Hepatocyte (in vitro differentiated cells): ENCODE measurements around the gene MAP4. TPM values are rescaled to one million over a fixed set of nuclear protein-coding genes. Genes with fewer than 3 reads are reported as not detected.
"Not testable (repeated sequence)": the region's sequence is repeated elsewhere in the genome, so short reads cannot be mapped to it uniquely, and the experiment has no call there.

Experiments
- DNase-seq: peaks from one replicate; pipeline ENCODE4 v3.0.0-alpha.2; 2016; ENCODE audit warnings: low spot score
- H2AFZ ChIP-seq: fragments of 200-600 bp; sonication (generic); 2 replicates; pipeline ENCODE4 v1.6.0; 2016; ENCODE audit warnings: antibody characterized with exemption, mild to moderate bottlenecking
- H3K27ac ChIP-seq: fragments of 200-600 bp; sonication (generic); 2 replicates; pipeline ENCODE4 v1.5.1; 2016; ENCODE audit warnings: mild to moderate bottlenecking
- H3K27me3 ChIP-seq: fragments of 200-600 bp; sonication (generic); 2 replicates; pipeline ENCODE4 v1.6.1; 2016
- H3K36me3 ChIP-seq: fragments of 200-600 bp; sonication (generic); replicated peaks from 2 replicates; pipeline ENCODE4 v1.5.1; 2016; ENCODE audit warnings: low read depth; ENCODE audit not compliant: insufficient read depth
- H3K4me1 ChIP-seq: fragments of 200-600 bp; sonication (generic); 2 replicates; pipeline ENCODE4 v1.5.1; 2016; ENCODE audit warnings: mild to moderate bottlenecking, moderate library complexity; ENCODE audit not compliant: insufficient read depth
- H3K4me2 ChIP-seq: fragments of 200-600 bp; sonication (generic); 2 replicates; pipeline ENCODE4 v1.6.0; 2016
- H3K4me3 ChIP-seq: fragments of 200-600 bp; sonication (generic); 2 replicates; pipeline ENCODE4 v1.5.1; 2016; ENCODE audit warnings: mild to moderate bottlenecking
- H3K79me2 ChIP-seq: fragments of 200-600 bp; sonication (generic); 2 replicates; pipeline ENCODE4 v1.6.0; 2017; ENCODE audit warnings: mild to moderate bottlenecking
- H3K9me2 ChIP-seq: fragments of 200-600 bp; sonication (generic); replicated peaks from 2 replicates; pipeline ENCODE4 v1.6.0; 2017; ENCODE audit warnings: mild to moderate bottlenecking; ENCODE audit not compliant: insufficient read depth
- H3K9me3 ChIP-seq: fragments of 200-600 bp; sonication (generic); 2 replicates; pipeline ENCODE4 v1.5.1; 2016; ENCODE audit warnings: low read depth, mild to moderate bottlenecking
- H4K20me1 ChIP-seq: fragments of 200-600 bp; sonication (generic); 2 replicates; pipeline ENCODE4 v1.6.0; 2016; ENCODE audit warnings: mild to moderate bottlenecking; ENCODE audit not compliant: insufficient read depth, poor library complexity, severe bottlenecking
- EZH2 ChIP-seq: fragments of 200-600 bp; sonication (generic); IDR thresholded peaks from 2 replicates; pipeline ENCODE4 v1.6.1; 2016; ENCODE audit warnings: antibody characterized with exemption, mild to moderate bottlenecking, borderline replicate concordance
- EZH2phosphoT487 ChIP-seq: fragments of 200-600 bp; sonication (generic); IDR thresholded peaks from one replicate; pipeline ENCODE4 v1.6.1; 2018; ENCODE audit warnings: antibody characterized with exemption, mild to moderate bottlenecking, low read depth, moderate library complexity; ENCODE audit not compliant: unreplicated experiment, severe bottlenecking
- WGBS: methylation state at CpG from one replicate; pipeline ENCODE4 v1.1.6; 2016; ENCODE audit warnings: low lambda C conversion rate; ENCODE audit errors: missing lambda C conversion rate; 5-methylcytosine and 5-hydroxymethylcytosine counted together
- polyA plus RNA-seq: library from polyadenylated mRNA; unstranded; fragments of >200 nt; fragmentation: Nextera tagmentation; extraction: Ambion mirVana; gene quantifications from 2 replicates; pipeline ENCODE4 v1.2.1, GENCODE V29; 2016
- total RNA-seq: library from RNA; depleted of rRNA; stranded (reverse); fragments of >200 nt; gene quantifications from 2 replicates; pipeline ENCODE4 v1.2.3, GENCODE V29; 2014
- TF ChIP-seq, protein P1 (sequence below): fragments of 200-600 bp; sonication (generic); IDR thresholded peaks from 2 replicates; pipeline ENCODE4 v1.5.1; 2016; ENCODE audit warnings: antibody characterized with exemption, mild to moderate bottlenecking; ENCODE audit not compliant: poor library complexity

Gene MAP4
- total and polyA plus RNA-seq, 2 experiments from 2014 or later = 85.5 to 91.3 TPM

DNA sequence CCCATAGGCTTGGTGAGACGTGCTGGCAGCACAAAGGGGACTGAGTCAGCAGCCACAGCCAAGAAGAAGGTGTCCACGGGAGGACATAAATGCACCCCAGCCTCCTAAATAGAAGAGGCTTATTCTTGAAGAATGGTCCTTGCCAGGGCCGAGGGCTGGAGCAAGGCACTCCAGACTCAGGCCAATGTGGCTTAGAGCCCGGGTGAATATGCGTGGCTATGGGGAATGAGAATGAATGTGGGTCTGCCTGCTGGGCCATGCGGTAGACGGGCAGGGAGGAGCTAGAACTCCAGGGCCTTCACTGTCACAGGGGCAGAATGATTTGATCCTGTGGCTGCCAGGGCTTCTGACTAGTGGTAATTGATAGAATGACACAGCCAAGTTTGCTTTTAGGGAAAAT lies 179.2 kb downstream of the MAP4 start:
- Histone ChIP-seq H4K20me1 (no peaks in the 10 kb centered on the region), H3K9me2 (no peaks in the 10 kb centered on the region), H3K4me1 (no peaks in the 10 kb centered on the region), H3K4me2 (no peak overlapping the region), H3K36me3 (no peaks in the 10 kb centered on the region), H3K27me3 (no peaks in the 10 kb centered on the region), H3K79me2 (no peaks in the 10 kb centered on the region), H2AFZ (no peak overlapping the region), H3K4me3 (no peak overlapping the region), H3K27ac (no peak overlapping the region), H3K9me3 (no peaks in the 10 kb centered on the region)
- TF ChIP-seq EZH2phosphoT487 = no peak
- TF ChIP-seq, protein P1, sequence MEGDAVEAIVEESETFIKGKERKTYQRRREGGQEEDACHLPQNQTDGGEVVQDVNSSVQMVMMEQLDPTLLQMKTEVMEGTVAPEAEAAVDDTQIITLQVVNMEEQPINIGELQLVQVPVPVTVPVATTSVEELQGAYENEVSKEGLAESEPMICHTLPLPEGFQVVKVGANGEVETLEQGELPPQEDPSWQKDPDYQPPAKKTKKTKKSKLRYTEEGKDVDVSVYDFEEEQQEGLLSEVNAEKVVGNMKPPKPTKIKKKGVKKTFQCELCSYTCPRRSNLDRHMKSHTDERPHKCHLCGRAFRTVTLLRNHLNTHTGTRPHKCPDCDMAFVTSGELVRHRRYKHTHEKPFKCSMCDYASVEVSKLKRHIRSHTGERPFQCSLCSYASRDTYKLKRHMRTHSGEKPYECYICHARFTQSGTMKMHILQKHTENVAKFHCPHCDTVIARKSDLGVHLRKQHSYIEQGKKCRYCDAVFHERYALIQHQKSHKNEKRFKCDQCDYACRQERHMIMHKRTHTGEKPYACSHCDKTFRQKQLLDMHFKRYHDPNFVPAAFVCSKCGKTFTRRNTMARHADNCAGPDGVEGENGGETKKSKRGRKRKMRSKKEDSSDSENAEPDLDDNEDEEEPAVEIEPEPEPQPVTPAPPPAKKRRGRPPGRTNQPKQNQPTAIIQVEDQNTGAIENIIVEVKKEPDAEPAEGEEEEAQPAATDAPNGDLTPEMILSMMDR = no peak
- TF ChIP-seq EZH2 = no peak
- 91% methylated on average over 7 of the region's 7 CpGs for WGBS
- no peak for DNase-seq

DNA sequence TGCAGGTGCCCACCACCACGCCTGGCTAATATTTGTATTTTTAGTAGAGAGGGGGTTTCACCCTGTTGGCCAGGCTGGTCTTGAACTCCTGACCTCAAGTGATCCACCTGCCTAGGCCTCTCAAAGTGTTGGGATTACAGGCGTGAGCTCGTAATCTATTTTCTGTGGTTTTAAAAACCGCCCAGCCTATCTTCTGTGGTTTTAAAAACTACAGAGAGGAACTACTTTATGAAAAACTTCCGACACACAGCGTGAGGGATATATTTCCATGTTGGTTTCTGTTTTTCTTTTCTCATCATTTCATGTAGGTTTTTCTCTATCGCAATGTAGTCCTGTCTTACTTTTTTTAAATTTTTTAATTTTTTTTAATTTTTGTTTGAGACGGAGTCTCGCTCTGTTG lies 186.7 kb downstream of the MAP4 start:
- H3K79me2 ChIP-seq = peaks cover 33% of the 10 kb centered on the region
- not testable (repeated sequence) for H3K27ac ChIP-seq, H3K9me2 ChIP-seq, DNase-seq, H3K4me2 ChIP-seq, H4K20me1 ChIP-seq, H3K4me3 ChIP-seq, H2AFZ ChIP-seq, H3K27me3 ChIP-seq, H3K36me3 ChIP-seq, H3K9me3 ChIP-seq, H3K4me1 ChIP-seq
- 96% methylated on average over 9 of the region's 9 CpGs for WGBS

DNA sequence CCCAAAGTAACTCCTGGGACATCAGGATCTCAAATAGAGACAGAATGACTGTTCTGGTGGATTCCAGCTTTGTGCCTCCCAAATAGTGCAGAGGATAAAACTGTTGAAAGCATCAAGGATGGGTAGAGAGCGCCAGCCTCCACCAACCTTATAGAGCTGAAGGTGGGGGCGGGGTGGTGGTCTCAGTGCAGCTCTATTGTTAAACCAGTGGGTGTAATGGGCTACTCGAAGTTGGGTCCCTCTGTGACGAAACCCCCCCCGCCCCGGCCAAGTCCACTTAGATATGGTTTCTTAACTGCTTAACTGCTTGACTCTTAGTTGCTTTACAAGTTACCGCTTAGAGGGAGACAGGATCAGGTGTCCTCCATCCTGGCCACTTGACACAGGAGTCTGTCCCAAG lies 190.6 kb downstream of the MAP4 start:
- H3K36me3 ChIP-seq = no peaks in the 10 kb centered on the region
- 27% methylated on average over 7 of the region's 7 CpGs for WGBS
- H3K9me2 ChIP-seq = no peaks in the 10 kb centered on the region
- no peaks in the 10 kb centered on the region for H3K27me3 ChIP-seq
- peak overlapping the region; percentile 83 for H3K27ac ChIP-seq
- H3K4me3 ChIP-seq = peak overlapping the region; percentile 100
- no peak for DNase-seq
- peaks cover 8% of the 10 kb centered on the region for H3K4me1 ChIP-seq
- peaks cover 8% of the 10 kb centered on the region for H4K20me1 ChIP-seq
- H3K79me2 ChIP-seq = peaks cover 36% of the 10 kb centered on the region
- H3K9me3 ChIP-seq = no peaks in the 10 kb centered on the region
- peak overlapping the region; percentile 91 for H3K4me2 ChIP-seq
- TF ChIP-seq EZH2 = no peak
- TF ChIP-seq, protein P1 = no peak
- H2AFZ ChIP-seq = peak overlapping the region; percentile 93

DNA sequence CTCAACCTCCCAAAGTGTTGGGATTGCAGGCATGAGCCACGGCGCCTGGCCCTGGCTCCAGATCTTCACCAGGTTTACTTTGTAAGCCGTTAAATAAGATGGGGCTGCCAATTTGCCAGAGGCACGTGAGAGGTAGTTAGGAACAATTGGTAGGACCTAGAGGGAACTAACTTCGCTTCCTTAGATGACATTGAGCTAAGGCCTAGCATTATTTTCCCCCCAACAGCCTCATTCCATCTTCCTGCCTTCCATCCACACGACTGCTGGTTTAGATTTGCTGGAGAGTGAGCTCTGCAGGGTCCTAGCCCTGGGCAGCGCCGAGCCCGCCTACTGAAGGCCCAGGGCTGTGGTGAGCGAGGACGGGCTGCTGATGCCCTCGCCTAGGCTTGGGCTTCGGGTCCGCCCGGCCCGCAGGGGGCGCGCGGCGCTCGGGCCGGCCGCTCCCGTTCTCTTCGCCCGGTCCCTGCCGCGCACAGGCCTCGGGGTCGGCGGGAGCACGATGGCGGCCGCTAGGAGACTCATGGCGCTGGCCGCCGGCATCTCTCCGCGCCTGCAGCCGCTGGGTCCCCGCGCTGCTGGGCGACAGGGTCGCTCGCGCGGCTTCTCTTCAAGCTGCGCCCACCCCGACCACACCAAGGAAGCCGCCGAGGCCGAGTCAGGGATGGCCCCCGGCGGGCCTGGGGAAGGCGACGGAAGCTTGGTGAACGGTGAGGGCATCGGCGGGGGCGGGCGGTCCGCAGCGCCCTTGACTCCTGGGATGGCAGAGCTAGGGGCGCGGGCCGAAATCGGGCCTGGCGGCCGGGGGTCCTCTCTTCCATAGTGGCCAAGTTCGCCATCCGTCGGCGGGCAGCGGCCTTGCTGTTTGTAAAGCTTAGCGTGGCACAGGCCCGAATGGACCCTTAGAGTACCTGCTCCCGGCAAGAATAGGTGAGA lies 191.4 kb downstream of the MAP4 start:
- Histone ChIP-seq H2AFZ (peak overlapping the region; percentile 93), H4K20me1 (peaks cover 8% of the 10 kb centered on the region), H3K27me3 (no peaks in the 10 kb centered on the region), H3K4me3 (peak overlapping the region; percentile 100), H3K79me2 (peaks cover 36% of the 10 kb centered on the region), H3K9me2 (no peaks in the 10 kb centered on the region), H3K4me2 (peak overlapping the region; percentile 91), H3K9me3 (no peaks in the 10 kb centered on the region), H3K4me1 (peaks cover 8% of the 10 kb centered on the region), H3K36me3 (no peaks in the 10 kb centered on the region), H3K27ac (peak overlapping the region; percentile 83)
- peak; percentile 93 for DNase-seq
- 4% methylated on average over 70 of the region's 77 CpGs for WGBS
- TF ChIP-seq, protein P1 = peak; percentile 84
- no peak for TF ChIP-seq EZH2
